Measurements from ENCODE around the gene SLC25A3.

DNA sequence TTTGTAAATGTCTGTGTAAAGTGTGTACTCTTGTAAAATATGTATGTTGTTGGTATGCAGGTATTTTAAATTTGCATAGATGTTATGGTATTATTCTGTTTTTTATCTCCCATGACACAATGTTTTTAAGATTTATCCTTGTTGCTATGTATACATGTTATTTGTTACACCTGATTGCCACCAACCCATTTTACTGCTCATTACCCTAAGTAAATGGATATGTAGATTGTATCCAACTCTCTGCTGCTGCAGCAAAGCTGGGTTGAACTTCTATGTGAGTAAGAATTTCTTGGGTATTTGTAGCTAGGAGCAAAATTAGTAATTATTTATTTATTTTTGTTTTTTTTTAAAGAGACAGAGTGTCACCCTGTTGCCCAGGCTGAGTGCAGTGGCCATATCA is 57.8 kb downstream of the SLC25A3 start:
- TF ChIP-seq, protein P1, sequence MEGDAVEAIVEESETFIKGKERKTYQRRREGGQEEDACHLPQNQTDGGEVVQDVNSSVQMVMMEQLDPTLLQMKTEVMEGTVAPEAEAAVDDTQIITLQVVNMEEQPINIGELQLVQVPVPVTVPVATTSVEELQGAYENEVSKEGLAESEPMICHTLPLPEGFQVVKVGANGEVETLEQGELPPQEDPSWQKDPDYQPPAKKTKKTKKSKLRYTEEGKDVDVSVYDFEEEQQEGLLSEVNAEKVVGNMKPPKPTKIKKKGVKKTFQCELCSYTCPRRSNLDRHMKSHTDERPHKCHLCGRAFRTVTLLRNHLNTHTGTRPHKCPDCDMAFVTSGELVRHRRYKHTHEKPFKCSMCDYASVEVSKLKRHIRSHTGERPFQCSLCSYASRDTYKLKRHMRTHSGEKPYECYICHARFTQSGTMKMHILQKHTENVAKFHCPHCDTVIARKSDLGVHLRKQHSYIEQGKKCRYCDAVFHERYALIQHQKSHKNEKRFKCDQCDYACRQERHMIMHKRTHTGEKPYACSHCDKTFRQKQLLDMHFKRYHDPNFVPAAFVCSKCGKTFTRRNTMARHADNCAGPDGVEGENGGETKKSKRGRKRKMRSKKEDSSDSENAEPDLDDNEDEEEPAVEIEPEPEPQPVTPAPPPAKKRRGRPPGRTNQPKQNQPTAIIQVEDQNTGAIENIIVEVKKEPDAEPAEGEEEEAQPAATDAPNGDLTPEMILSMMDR (optimal IDR thresholded peaks at IDR 0.05 in 1 of 3, IDR thresholded peaks at IDR 0.05 in 1 of 3, conservative IDR thresholded peaks at IDR 0.05 in 1 of 3; ENCODE audit: extremely low read depth in 1 of 3, insufficient read depth in 2 of 3, low read length in 3 of 3), result no peak
- no peak for TF ChIP-seq EZH2 (IDR thresholded peaks at IDR 0.05; ENCODE audit: low read length)
